ENCODE results near the gene SERPINE3. TPM values are rescaled to one million over a fixed set of nuclear protein-coding genes. Genes with fewer than 3 reads are reported as not detected.

SERPINE3 gene
- total RNA-seq, 1 experiment from 2014 or later, result not detected

DNA sequence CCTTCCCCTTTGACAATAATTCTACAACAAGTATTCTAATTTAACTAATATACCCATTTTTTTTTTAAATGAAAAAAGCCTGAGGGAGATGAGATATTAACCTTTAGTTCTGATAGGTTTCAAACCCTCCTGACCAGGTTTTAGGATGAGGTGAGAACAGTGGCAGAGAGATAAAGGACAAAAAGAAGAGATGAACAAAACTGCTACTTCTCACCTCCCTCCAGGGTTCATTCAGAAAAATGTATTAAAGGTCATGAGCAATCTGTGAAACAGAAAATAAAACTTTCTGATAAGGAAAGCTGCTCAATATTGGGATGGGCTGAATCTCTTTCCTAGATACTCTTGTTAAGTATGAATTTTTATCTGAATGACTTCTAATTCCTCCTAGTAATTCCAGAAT lies 24.1 kb downstream of the SERPINE3 start:
- DNase-seq (ENCODE audit: low read depth), result no peak

DNA sequence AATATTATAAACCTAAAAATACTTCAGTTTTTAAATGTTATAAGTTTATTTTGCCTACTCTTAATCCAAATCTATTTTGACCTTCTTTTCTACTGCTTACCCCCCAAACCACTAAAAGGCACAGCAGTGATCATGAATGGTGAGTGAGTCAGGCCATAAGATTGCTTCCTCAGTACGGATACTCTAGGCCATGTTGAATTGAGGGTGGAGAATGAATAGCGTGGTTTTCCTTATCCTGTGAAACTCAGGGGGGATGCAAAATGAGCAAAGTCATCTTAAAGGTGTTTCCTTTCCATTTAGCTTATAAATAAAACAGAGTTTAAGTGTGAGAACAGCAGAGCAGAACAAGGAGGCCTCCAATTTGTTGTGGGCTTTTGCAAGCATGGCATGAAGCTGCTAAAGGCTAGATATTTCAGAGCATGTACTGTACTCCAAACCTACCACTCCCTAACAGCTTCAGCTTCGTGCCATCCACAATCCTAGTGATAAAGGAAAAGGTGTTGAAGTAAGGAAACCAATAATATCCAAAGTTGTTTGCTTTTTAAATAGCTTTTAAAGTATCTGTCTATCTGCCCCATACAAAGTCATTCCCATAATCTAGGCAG lies 25.0 kb downstream of the SERPINE3 start:
- peak; percentile 50 for DNase-seq (ENCODE audit: low read depth)

DNA sequence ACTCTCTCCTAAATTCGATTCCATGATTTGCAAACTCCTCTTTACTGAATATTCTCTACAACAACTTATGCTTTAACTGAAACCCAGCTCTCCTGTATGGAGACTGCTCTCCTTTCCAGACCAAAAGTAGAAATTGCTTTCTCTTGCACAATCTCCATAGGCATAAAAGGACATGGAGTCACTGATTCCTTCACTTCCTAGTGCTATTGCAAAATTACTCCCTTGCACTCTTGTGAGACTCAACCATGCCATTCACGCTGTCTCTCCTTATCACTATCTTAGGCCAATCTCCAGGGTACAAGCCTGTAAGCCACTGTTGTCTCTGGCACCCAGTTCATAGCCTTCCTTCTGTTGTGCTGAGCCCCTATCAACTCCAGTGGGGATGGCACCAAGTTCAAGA lies 30.6 kb downstream of the SERPINE3 start:
- DNase-seq (ENCODE audit: low read depth), result no peak

DNA sequence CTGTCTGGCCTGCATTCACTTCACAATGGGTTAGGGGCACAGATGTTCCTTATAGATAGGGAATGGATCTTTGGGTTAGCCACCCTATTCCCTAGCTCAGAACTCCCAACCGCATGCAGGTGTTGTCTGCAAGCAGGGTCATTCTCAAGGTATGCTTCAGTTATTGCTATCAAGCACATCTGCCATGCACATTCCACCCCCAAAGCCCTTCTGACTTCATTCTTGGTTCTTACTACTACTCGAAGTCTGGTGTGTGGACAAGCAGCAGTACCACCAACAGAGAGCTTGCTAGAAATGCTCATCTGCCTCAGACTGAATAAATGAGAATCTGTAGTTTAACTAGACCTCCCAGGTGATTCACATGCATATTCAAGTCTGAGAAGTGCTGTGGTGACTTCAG lies 31.3 kb downstream of the SERPINE3 start:
- no peak for DNase-seq (ENCODE audit: low read depth)

DNA sequence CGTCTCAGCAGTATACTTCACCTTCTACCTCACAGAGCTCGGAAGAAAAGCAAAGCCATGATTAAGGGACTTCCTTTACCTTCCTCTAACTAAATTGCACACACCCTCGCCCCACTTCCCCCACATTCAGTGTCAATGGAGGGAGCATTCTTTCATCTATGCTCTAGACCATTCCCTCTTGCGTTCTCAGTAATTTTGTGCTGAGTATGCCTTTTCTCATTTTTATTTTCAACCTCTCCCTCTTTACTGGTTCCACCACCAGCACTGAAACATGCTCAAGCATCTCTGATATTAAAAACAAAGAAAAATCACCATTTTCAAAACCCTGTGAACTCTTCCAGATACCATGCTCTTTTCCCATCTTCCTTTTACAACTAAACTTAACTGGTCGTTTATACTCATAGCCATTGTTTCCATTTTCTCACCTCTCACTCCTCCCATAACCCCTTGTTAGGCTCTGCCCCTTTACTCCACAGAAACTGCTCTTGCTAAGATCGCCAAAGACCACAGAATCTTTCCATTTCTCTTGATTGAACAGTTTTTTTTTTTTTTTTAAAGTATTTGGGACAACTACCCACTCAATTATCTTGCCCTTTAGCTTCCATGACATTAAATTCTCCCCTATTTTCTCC lies 32.4 kb downstream of the SERPINE3 start:
- DNase-seq (ENCODE audit: low read depth), result no peak

DNA sequence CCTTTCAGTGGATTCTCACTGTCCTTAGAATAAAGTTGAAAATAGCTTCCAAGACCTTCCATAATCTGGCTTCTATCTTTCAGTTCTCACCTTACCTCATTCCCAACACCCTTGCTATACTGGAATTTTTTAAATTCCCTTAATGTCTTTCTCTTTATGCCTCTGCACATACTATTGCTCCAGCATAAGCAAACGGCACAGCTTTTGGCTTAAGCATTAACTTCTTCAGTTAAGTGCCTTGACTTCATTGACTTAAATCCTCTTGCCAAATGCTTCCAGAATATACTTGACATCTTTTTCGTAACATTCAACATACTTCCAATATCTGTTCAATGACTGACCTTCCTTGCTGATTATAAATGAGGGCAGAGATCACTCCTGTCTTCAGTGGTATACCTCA lies 34.0 kb downstream of the SERPINE3 start:
- DNase-seq (ENCODE audit: low read depth), result no peak

DNA sequence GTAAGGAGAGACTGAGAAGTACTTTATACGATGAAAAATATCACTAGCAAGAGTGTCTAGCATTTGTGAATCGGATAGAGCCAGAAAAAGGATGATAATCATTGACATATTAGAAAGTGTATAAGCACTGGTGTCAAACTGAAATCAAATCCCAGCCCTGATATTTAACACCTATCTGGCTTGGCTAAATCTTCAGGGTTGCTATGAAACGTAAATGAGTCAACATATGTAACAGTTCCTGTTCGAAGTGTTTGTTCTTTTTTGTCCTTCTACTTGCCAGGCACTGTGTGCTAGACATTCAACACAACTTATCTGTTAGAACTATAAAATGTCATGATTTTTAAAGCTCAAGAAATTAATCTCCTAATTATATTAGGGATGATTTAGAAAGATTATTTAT lies 40.8 kb downstream of the SERPINE3 start:
- peak; percentile 29 for DNase-seq (ENCODE audit: low read depth)

DNA sequence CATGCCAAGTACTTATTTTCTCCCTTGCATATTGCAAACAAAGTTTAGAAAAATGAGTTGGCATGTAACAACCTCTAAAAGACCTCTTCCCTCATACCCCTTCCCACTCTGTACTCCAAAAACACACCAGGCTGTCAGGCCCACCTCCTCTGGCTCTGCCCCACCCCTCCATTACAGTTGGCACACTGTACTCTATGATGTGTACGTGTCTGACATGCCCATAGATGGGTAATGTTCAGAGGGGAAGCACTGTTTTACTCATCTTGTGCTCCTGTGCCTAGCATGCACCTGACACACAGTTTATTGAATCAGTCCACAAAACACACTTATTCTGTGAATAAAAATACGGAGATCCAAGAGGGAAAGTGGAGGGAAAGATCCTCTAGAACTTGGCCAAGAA lies 45.6 kb downstream of the SERPINE3 start:
- no peak for DNase-seq (ENCODE audit: low read depth)

DNA sequence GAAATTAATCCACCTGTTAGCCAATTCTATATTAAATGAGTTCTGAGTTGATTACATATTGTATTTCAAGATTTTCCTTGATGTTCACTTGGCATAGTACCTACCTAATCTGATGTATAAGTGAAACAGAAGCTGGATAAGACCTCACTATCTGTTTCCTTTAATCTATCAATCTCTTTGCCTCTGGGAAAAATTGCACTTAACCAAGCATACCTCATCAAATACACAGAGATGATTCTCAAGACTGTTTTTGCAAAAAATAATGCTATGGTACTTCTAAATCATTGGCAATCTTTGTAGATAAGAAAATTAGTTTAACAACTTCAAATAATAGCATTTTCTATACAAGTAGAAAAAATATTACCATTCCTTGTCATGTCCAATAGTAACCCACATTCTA lies 55.2 kb downstream of the SERPINE3 start:
- DNase-seq (ENCODE audit: low read depth), result no peak

DNA sequence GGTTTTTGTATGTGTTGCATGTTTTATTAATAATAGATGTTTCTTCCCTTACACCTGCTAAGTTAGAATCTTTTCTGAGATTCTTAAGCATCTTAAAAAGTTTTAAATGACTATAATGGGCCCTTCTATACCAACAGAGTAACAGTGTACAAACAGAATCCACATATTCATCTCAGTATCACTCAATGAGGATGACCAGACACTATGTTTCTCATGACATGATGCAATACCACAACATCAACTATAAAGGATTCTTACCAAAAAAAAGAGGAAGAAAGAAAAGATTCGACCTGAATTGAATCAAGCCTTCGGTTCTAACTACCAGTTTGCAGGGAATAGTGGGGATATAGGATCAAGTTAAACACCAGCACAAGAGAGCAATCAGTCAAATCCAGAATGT lies 56.9 kb downstream of the SERPINE3 start:
- no peak for DNase-seq (ENCODE audit: low read depth)

DNA sequence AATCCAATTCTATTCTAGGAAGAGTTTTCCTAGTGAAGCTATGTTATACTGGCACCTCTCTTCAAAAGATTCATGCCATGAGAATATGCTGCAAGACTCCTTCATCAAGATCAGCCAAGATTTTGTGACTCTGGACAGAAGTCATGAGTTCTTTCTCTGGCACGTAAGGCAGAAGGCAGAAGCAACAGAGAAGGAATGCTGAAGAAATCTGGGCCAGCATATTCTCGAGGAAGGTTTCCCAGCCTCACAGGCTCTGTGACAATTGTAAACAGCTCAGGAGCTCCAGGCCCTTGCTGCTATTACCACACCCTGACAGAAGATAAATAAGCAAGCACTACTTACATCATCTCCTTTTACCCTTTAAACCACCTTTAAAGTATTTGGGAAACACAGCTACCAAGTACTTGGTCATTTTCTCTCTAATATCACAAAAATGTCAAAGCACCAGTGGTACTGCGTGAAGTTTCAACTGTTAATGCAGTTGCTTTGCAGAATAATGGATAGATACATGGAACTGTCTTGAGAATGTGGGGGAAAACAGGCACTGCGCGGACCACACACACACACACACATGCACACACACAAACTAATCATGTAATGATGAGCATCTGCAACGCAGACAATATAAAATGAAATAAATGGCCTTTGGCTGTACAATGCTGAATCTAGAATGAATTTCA lies 57.9 kb downstream of the SERPINE3 start:
- DNase-seq (ENCODE audit: low read depth), result no peak

DNA sequence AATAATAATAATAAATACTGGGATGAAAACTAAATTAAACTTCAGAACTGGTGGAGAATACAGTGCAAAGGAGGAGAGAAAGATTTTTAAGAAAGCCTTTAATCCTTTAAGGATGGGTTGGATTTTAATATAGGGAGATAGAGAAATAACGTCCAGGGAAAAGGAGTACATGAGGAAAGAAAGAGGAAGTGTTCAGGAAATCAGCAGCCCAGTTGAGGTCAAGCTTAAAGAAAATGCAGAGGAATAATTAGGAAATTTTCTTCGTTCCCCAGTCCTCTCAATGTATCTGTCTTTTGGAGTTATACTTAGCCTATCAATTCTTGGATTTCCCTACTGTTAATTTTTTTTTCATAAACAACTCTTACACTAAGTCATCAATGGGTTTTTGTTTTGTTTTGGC lies 65.7 kb downstream of the SERPINE3 start:
- DNase-seq (ENCODE audit: low read depth), result no peak

DNA sequence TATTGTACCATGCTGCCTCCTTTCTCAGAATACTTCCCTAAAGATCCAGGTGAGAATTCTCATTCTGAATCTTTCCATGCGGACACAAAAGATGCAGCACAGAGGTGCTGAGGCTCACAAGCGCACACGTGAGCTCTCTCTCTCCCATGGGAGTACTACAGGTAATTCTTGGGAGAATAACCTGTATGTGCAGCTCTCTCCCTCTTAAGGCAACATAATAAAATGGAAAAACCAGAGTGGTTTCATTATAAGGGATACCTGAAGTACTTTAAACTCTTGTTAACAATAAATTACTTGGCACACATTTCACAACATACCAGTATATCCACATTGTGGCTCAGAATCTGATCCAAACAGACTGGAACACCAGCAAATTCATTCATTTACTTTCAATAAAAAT lies 72.9 kb downstream of the SERPINE3 start:
- DNase-seq (ENCODE audit: low read depth), result no peak

Other genes with a start within 250 kb of the SERPINE3 start
- gene C13orf42, start 228.4 kb upstream of the SERPINE3 start, total RNA-seq (2014; rRNA removed; shearing (Covaris generic)), result not detected in 2 replicates
- 0.46 and 1.0 TPM in 2 replicates for gene FAM124A, start 117.3 kb upstream of the SERPINE3 start, total RNA-seq (2014; rRNA removed; shearing (Covaris generic))
- gene INTS6, start 113.3 kb downstream of the SERPINE3 start, total RNA-seq (2014; rRNA removed; shearing (Covaris generic)), result 19.1 and 26.3 TPM in 2 replicates
- 1.4 and 4.5 TPM in 2 replicates for gene WDFY2, start 244.8 kb downstream of the SERPINE3 start, total RNA-seq (2014; rRNA removed; shearing (Covaris generic))